HG02973 (cell line): ENCODE measurements around the gene SAC3D1.

Source experiments
- ATAC-seq: cut with Tn5 transposase; IDR thresholded peaks from one replicate; pipeline ENCODE4 v1.9.1; 2021; ENCODE audit warnings: moderate library complexity; ENCODE audit not compliant: unreplicated experiment

SAC3D1 gene

GRCh38 chr11:65059523-65059922, 18.5 kb downstream of the SAC3D1 start:
- ATAC-seq = no peak

GRCh38 chr11:65059959-65060824, 19.2 kb downstream of the SAC3D1 start:
- ATAC-seq = no peak

- no peak for ATAC-seq
Observed at GRCh38 chr11:65060913-65061408, 20.0 kb downstream of the SAC3D1 start.

GRCh38 chr11:65063532-65063931, 22.5 kb downstream of the SAC3D1 start:
- no peak for ATAC-seq

- ATAC-seq = no peak
Observed at GRCh38 chr11:65064847-65065240, 23.8 kb downstream of the SAC3D1 start.

GRCh38 chr11:65065851-65066250, 24.8 kb downstream of the SAC3D1 start:
- no peak for ATAC-seq

GRCh38 chr11:65066315-65066714, 25.3 kb downstream of the SAC3D1 start:
- ATAC-seq = no peak

GRCh38 chr11:65066805-65067291, 25.8 kb downstream of the SAC3D1 start:
- ATAC-seq = no peak

- no peak for ATAC-seq
Observed at GRCh38 chr11:65067446-65067845, 26.4 kb downstream of the SAC3D1 start.

- ATAC-seq = no peak
Observed at GRCh38 chr11:65069217-65069616, 28.2 kb downstream of the SAC3D1 start.

- ATAC-seq = no peak
Observed at GRCh38 chr11:65071907-65072630, 31.1 kb downstream of the SAC3D1 start.

GRCh38 chr11:65072631-65072966, 31.6 kb downstream of the SAC3D1 start:
- no peak for ATAC-seq

- ATAC-seq = no peak
Observed at GRCh38 chr11:65077451-65077850, 36.4 kb downstream of the SAC3D1 start.

GRCh38 chr11:65078151-65078550, 37.1 kb downstream of the SAC3D1 start:
- no peak for ATAC-seq

- ATAC-seq = no peak
Observed at GRCh38 chr11:65078786-65079342, 37.9 kb downstream of the SAC3D1 start.

GRCh38 chr11:65083134-65083833, 42.3 kb downstream of the SAC3D1 start:
- no peak for ATAC-seq

GRCh38 chr11:65083834-65084597, 43.0 kb downstream of the SAC3D1 start, which contains the start of the genes CDCA5 and ZFPL1:
CDCA5 (minus strand) TSS chr11:65084040; CDS start chr11:65083978, 62 bp downstream.
ZFPL1 (plus strand) TSS chr11:65084222; CDS start chr11:65084699, 477 bp downstream.
- ATAC-seq = peak; percentile 67

- ATAC-seq = no peak
Observed at GRCh38 chr11:65084598-65085375, 43.8 kb downstream of the SAC3D1 start.

- no peak for ATAC-seq
Observed at GRCh38 chr11:65085446-65085845, 44.4 kb downstream of the SAC3D1 start.
